Tibial artery (tissue), 4 donors: ENCODE data around the gene IL1RAPL1.

Experiments used
- DNase-seq, 2 donors: peaks; one replicate each; pipeline ENCODE4 v3.0.0-alpha.2; 2019
- H3K27ac ChIP-seq, 2 donors: fragments of 200-600 bp; sonication (generic) in 1 of 2; 1 replicate in 1 of 2; 2 replicates in 1 of 2; pipeline ENCODE4 v1.5.1; 2018 to 2019; ENCODE audit warnings: mild to moderate bottlenecking in 1 of 2
- H3K27me3 ChIP-seq, 2 donors: fragments of 200-600 bp; sonication (generic) in 1 of 2; one replicate each; pipeline versions ENCODE4 v1.5.1 to v1.6.0; 2016 to 2019
- H3K36me3 ChIP-seq, 3 donors: fragments of 200-600 bp; sonication (generic) in 2 of 3; one replicate each; pipeline ENCODE4 v1.5.1; 2016 to 2019; ENCODE audit warnings: mild to moderate bottlenecking in 2 of 3
- H3K4me1 ChIP-seq, 4 donors: fragments of 200-600 bp; sonication (generic) in 2 of 4; 1 replicate in 3 of 4; 2 replicates in 1 of 4; pipeline ENCODE4 v1.5.1; 2016 to 2019
- H3K4me3 ChIP-seq, 2 donors: fragments of 200-600 bp; sonication (generic) in 1 of 2; 1 replicate in 1 of 2; 2 replicates in 1 of 2; pipeline ENCODE4 v1.5.1; 2018 to 2019; ENCODE audit warnings: mild to moderate bottlenecking in 2 of 2
- H3K9me3 ChIP-seq, 3 donors: fragments of 200-600 bp; sonication (generic) in 1 of 3; one replicate each; pipeline ENCODE4 v1.5.1; 2016 to 2019
- intact Hi-C: fragments of 100-400 bp; cut with DNase I; formaldehyde crosslinking; loops from one replicate; pipeline ENCODE4 v1.15.0; 2023; ENCODE audit warnings: low total_unique reads
- TF ChIP-seq, protein P1 (sequence below), 2 experiments: fragments of 200-600 bp in 1 of 2; fragments of 450-650 bp in 1 of 2; IDR thresholded peaks; one replicate each; pipeline ENCODE4 v1.5.1; 2017 to 2019; ENCODE audit warnings: antibody characterized with exemption in 2 of 2, mild to moderate bottlenecking in 1 of 2, moderate library complexity in 1 of 2

IL1RAPL1 gene

DNA sequence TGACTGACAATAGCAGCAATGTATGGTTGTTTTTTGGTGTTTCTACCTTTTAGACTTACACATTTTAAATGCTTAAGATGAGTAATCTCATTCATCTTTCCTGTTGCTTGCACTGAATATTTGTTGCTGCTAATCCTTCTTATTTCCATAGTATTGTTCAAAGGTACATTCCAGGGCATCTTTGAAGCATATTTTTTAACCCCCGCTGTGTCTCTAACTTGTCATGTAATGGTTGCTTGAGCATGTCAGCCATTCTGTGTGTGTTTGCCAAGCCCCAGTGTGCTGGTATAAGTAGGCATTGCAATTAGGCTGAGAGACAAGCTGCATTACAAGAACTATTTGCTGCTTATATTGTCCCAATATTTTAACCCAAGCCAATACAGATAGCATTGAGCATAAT lies 87.9 kb downstream of the IL1RAPL1 start:
- no peak for DNase-seq
- Histone ChIP-seq H3K9me3 (no peaks in the 10 kb centered on the region), H3K4me3 (no peak overlapping the region), H3K4me1 (no peaks in the 10 kb centered on the region), H3K27me3 (no peaks in the 10 kb centered on the region), H3K27ac (no peak overlapping the region), H3K36me3 (no peaks in the 10 kb centered on the region)
- TF ChIP-seq, protein P1, sequence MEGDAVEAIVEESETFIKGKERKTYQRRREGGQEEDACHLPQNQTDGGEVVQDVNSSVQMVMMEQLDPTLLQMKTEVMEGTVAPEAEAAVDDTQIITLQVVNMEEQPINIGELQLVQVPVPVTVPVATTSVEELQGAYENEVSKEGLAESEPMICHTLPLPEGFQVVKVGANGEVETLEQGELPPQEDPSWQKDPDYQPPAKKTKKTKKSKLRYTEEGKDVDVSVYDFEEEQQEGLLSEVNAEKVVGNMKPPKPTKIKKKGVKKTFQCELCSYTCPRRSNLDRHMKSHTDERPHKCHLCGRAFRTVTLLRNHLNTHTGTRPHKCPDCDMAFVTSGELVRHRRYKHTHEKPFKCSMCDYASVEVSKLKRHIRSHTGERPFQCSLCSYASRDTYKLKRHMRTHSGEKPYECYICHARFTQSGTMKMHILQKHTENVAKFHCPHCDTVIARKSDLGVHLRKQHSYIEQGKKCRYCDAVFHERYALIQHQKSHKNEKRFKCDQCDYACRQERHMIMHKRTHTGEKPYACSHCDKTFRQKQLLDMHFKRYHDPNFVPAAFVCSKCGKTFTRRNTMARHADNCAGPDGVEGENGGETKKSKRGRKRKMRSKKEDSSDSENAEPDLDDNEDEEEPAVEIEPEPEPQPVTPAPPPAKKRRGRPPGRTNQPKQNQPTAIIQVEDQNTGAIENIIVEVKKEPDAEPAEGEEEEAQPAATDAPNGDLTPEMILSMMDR (IDR thresholded peaks at IDR 0.05): no peak
- intact Hi-C loops: no loop called here

DNA sequence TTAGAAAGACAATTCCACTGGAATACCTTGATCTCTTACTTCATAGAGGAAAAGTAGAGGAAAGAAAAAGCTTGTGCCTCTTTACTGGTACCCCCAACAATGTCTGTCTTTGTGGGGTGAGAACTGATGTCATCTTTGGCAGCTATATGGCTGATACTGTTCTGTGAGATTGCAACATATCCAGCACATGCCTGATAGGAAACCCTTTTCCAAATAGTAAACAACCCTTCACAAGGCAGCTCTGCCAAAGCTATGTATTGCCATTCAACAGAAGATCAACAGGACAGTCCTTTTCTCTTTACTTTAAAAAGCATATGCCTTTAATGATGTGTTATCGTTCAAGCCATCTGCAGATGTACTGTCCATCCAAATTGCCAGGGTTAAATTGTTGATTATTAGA lies 105.9 kb downstream of the IL1RAPL1 start:
- TF ChIP-seq, protein P1 (IDR thresholded peaks at IDR 0.05): no peak
- no peak overlapping the region for H3K27ac ChIP-seq
- intact Hi-C loops: no loop called here

DNA sequence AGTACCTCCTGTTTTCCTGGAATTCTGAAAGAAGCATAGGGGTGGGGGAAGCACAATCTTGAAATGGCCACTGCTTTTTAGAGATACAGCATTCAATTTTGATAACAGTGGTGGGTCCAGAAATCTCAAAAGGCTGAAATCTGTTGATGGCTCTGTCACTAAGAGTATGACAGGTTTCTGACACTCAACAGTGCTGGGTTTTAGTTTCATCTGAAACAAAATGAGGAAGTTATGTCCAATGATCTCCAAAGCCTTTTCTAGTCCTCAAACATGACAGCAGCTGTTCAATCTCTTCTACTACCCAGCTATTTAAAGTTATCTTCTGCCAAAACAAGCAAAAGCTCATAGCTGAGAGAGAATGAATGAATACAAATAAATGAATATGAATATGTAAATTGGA lies 110.5 kb downstream of the IL1RAPL1 start:
- Histone ChIP-seq H3K9me3 (no peaks in the 10 kb centered on the region), H3K4me3 (no peak overlapping the region), H3K36me3 (no peaks in the 10 kb centered on the region), H3K27ac (no peak overlapping the region), H3K27me3 (no peaks in the 10 kb centered on the region), H3K4me1 (no peaks in the 10 kb centered on the region)
- intact Hi-C loops: no loop called here
- no peak for DNase-seq
- TF ChIP-seq, protein P1 (IDR thresholded peaks at IDR 0.05): no peak

More for the DNA sequence above, 105.9 kb downstream of the IL1RAPL1 start:
- Histone ChIP-seq H3K9me3 (no peaks in the 10 kb centered on the region), H3K4me3 (no peak overlapping the region), H3K4me1 (no peaks in the 10 kb centered on the region), H3K27me3 (no peaks in the 10 kb centered on the region), H3K36me3 (no peaks in the 10 kb centered on the region)
- DNase-seq: no peak

GRCh38 chrX:28701222-28701621 lies 114.0 kb downstream of the IL1RAPL1 start:
- Histone ChIP-seq H3K36me3 (no peaks in the 10 kb centered on the region), H3K4me3 (no peak overlapping the region), H3K27me3 (no peaks in the 10 kb centered on the region), H3K9me3 (no peaks in the 10 kb centered on the region), H3K4me1 (no peaks in the 10 kb centered on the region), H3K27ac (no peak overlapping the region)
- TF ChIP-seq, protein P1 (IDR thresholded peaks at IDR 0.05): no peak
- no peak for DNase-seq
- intact Hi-C loops: no loop called here

- Histone ChIP-seq H3K36me3 (no peaks in the 10 kb centered on the region), H3K9me3 (no peaks in the 10 kb centered on the region), H3K4me3 (no peak overlapping the region), H3K27me3 (no peaks in the 10 kb centered on the region), H3K27ac (no peak overlapping the region), H3K4me1 (no peaks in the 10 kb centered on the region)
- intact Hi-C loops: no loop called here
- TF ChIP-seq, protein P1 (IDR thresholded peaks at IDR 0.05): no peak
- DNase-seq: no peak
These were observed 119.7 kb downstream of the IL1RAPL1 start for GRCh38 chrX:28706964-28707363.

GRCh38 chrX:28709421-28709820 lies 122.2 kb downstream of the IL1RAPL1 start:
- no peaks in the 10 kb centered on the region for H3K4me1 ChIP-seq
- intact Hi-C loops: no loop called here
- no peak for DNase-seq
- no peak overlapping the region for H3K27ac ChIP-seq
- no peaks in the 10 kb centered on the region for H3K36me3 ChIP-seq
- H3K9me3 ChIP-seq: no peaks in the 10 kb centered on the region
- TF ChIP-seq, protein P1 (IDR thresholded peaks at IDR 0.05): no peak
- no peak overlapping the region for H3K4me3 ChIP-seq
- no peaks in the 10 kb centered on the region for H3K27me3 ChIP-seq
